ENCODE results near the gene CLBA1.
"Not testable (repeated sequence)": the region's sequence is repeated elsewhere in the genome, so short reads cannot be mapped to it uniquely, and the experiment has no call there.

CLBA1 gene

GRCh38 chr14:104948736-104949031, 36.9 kb upstream of the CLBA1 start:
- DNase-seq = no peak

- DNase-seq = not testable (repeated sequence)
Measured at GRCh38 chr14:104949406-104949955, 36.1 kb upstream of the CLBA1 start.

GRCh38 chr14:104950021-104950420, 35.6 kb upstream of the CLBA1 start:
- DNase-seq = no peak

- DNase-seq = not testable (repeated sequence)
Measured at GRCh38 chr14:104950701-104951100, 34.9 kb upstream of the CLBA1 start.

- not testable (repeated sequence) for DNase-seq
Measured at GRCh38 chr14:104951863-104952657, 33.5 kb upstream of the CLBA1 start.

- DNase-seq = no peak
Measured at GRCh38 chr14:104953097-104953496, 32.5 kb upstream of the CLBA1 start.

- no peak for DNase-seq
Measured at GRCh38 chr14:104953896-104954656, 31.5 kb upstream of the CLBA1 start.

GRCh38 chr14:104954746-104955395, 30.7 kb upstream of the CLBA1 start:
- DNase-seq = no peak

- no peak for DNase-seq
Measured at GRCh38 chr14:104955396-104955770, 30.2 kb upstream of the CLBA1 start.

- no peak for DNase-seq
Measured at GRCh38 chr14:104956290-104956890, 29.2 kb upstream of the CLBA1 start.

- DNase-seq = no peak
Measured at GRCh38 chr14:104957146-104958113, 28.2 kb upstream of the CLBA1 start.

- no peak for DNase-seq
Measured at GRCh38 chr14:104964546-104964945, 21.0 kb upstream of the CLBA1 start.

GRCh38 chr14:104965561-104966231, 19.9 kb upstream of the CLBA1 start:
- no peak for DNase-seq

GRCh38 chr14:104966261-104966865, 19.2 kb upstream of the CLBA1 start:
- DNase-seq = no peak

- no peak for DNase-seq
Measured at GRCh38 chr14:104966981-104967385, 18.6 kb upstream of the CLBA1 start.

- no peak for DNase-seq
Measured at GRCh38 chr14:104967386-104968152, 18.0 kb upstream of the CLBA1 start.

GRCh38 chr14:104968153-104968527, 17.4 kb upstream of the CLBA1 start:
- no peak for DNase-seq

- DNase-seq = no peak
Measured at GRCh38 chr14:104968541-104969401, 16.8 kb upstream of the CLBA1 start.

GRCh38 chr14:104969741-104970230, 15.8 kb upstream of the CLBA1 start:
- no peak for DNase-seq
